ENCODE data around the gene PCID2.
"Not testable (repeated sequence)": the region's sequence is repeated elsewhere in the genome, so short reads cannot be mapped to it uniquely, and the experiment has no call there.

PCID2 gene

DNA sequence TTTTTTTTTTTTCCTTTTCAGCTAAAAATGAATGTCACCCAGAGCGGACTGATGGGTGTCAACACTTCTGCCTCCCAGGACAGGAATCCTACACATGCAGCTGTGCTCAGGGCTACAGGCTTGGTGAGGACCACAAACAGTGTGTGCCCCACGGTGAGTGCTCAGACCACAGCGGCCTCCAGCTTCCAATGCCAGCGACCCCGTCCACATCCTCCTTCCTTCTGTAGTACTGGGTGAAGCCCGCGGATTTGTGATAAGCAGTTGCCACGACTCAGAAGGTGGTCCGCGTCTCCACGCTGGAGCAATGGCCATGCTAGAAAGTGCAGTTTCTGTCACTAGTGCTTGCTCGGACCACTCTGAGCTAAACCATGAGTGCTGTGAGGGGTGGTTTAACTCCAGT lies 44.0 kb downstream of the PCID2 start:
- DNase-seq (ENCODE audit: low read depth), result no peak

- no peak for DNase-seq (ENCODE audit: low read depth)
These were observed 45.4 kb downstream of the PCID2 start for GRCh38 chr13:113162783-113163685.

DNA sequence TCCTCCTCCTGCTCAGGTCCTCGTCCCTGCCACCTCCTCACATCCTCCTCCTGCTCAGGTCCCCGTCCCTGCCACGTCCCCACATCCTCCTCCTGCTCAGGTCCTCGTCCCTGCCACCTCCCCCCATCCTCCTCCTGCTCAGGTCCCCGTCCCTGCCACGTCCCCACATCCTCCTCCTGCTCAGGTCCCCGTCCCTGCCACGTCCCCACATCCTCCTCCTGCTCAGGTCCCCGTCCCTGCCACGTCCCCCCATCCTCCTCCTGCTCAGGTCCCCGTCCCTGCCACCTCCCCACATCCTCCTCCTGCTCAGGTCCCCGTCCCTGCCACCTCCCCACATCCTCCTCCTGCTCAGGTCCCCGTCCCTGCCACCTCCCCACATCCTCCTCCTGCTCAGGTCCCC lies 46.5 kb downstream of the PCID2 start:
- DNase-seq (ENCODE audit: low read depth), result not testable (repeated sequence)

DNA sequence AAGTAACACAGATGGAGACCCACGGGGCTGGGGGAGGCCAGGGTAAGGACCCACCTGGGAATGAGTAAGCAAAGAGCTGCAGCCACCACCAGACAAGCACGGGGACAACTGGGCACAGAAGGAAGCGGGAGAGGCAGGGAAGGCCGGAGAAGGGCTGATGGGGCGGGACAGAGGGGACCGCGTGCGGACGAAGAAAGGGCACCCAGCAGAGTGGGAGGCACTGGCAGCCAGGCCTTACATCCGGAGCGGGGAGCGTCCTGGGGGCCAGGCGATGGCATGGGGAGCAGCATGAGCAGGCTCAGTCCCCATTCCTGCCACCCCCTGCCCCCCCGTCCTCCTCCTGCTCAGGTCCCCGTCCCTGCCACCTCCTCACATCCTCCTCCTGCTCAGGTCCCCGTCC lies 47.0 kb downstream of the PCID2 start:
- DNase-seq (ENCODE audit: low read depth), result no peak

DNA sequence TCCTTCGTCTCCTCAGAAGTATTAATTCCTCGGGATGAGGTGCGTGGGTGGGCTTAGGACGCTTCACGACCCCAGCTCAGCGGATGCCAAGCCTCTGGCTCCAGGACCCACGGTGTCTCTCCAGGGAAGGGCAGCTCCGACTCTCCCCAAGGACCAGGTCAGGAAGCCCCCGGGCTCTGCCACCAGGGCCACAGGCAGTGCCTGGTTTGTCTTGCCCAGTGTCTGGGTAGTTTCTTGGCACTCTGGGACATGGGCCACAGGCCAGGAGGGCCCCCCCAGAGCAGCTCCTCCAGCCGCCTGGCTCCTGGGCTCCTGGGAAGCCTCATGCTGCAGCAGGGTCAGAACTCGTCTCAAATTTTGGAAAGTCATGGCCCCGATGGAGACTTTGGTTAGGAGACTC lies 47.5 kb downstream of the PCID2 start:
- DNase-seq (ENCODE audit: low read depth), result no peak

DNA sequence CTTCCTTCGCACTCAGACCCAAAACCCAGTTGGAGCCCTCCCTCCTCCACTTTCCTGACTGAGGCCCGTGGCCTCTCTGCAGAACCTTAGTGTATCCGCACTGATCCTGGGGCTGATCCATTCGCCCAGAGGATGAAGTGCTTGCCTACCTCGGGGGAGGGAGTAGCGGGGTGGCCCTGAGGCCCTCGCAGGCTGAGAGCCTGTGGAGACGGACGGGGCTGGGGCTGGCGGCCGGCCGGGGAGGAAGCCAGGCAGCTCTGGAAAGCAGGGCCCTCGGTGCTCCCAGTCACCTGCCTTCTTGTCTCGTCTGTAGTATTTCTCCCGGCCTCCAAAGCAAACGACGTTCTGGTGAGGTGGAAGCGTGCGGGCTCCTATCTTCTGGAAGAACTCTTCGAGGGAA lies 48.8 kb downstream of the PCID2 start:
- DNase-seq (ENCODE audit: low read depth), result no peak

GRCh38 chr13:113158946-113159345 lies 49.5 kb downstream of the PCID2 start:
- no peak for DNase-seq (ENCODE audit: low read depth)

DNA sequence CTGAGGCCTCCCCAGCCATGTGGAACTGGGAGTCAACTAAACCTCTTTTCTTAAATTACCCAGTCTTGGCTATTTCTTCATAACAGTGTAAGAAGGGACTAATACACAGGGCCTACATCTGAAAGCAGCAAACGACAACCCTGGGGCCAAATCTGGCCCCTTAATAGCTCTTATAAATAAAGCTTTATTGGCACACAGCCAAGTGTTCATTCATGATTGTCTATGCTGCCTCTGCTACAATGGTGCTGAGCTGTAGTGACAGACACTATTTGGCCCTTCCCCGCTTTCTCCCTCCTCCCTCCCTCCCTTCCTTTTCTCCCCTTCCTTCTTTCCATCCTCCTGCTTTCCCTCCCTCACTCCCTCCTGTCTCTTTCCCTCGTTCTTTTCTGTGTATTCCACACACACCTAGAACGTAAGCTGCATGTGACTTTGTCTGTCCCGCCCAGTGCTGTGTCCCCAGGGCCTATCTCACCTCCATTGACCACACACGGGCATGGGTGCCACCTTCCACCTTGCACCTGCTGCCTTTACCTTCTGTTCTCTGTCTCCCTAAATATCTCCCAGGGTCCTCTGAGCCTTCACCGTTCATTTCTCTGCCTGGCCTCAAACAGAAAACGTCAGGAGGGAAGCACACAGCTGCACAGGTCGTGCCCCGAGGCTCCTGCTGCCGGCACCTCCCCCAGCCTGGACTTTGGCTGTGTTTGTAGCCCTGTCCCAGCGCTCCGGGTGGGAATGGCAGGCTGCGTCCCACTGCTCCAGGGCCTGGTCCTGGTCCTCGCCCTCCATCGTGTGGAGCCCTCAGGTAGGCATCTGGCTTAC lies 50.3 kb downstream of the PCID2 start, which contains the start of gene PROZ:
Gene PROZ, plus strand, starts transcription at position 720 of the 819 bp plus-strand sequence. Its CDS starts 13 bp downstream, at position 733.
- DNase-seq (ENCODE audit: low read depth), result no peak

DNA sequence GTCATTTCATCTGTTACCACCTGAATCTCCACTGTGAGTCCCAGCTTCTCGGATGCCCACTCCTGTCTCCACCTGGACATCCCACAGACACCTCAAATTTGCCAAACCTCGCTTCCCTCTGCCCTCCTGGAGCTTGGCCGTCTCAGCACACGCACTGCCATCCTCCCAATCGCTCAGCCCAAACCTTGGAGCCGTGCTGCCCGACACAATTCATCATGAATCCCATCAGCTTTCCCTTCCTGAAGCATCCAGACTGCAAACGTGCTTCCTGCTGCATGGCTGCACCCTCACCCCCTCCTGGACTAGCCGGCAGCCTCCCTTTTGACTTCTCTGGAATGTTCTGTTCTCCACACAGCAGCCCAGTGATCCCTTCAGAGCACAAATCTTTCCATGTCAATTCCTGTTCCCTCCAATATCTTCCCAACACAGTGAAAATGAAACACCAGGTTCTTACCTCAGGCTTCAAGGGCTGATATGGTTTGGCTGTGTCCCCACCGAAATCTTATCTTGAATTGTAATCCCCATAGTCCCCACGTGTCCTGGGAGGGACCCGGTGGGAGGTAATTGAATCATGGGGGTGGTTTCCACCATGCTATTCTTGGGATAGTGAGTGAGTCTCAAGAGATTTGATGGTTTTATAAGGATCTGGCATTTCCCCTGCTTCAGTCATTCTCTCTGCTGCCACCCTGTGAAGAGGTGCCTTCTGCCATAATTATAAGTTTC lies 51.1 kb downstream of the PCID2 start:
- DNase-seq (ENCODE audit: low read depth), result no peak

DNA sequence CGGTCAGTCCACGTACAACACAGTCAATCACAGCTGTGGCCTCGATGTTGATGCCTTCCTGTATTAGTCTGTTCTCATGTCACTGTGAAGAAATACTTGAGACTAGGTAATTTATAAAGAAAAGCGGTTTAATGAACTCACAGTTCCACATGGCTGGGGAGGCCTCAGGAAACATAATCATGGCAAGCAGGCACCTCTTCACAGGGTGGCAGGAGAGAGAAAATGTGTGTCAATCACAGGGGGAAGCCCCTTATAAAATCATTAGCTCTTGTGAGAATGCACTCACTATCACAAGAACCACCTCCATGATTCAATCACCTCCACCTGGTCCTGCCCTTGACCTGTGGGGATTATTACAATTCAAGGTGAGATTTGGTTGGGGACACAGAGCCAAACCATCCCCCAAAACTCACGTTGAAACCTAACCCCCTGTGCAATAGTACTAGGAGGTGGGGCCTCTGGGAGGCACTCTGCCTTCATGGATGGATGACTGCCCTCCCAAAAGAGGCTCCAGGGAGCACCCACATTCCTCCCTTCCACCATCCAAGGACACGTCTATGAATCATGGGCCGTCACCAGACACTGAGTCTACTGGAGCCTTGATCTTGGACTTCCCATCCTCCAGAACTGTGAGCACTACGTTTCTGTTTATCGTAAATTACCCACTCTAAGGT lies 52.4 kb downstream of the PCID2 start:
- no peak for DNase-seq (ENCODE audit: low read depth)

- DNase-seq (ENCODE audit: low read depth), result no peak
These were observed 53.3 kb downstream of the PCID2 start for GRCh38 chr13:113155201-113155600.

DNA sequence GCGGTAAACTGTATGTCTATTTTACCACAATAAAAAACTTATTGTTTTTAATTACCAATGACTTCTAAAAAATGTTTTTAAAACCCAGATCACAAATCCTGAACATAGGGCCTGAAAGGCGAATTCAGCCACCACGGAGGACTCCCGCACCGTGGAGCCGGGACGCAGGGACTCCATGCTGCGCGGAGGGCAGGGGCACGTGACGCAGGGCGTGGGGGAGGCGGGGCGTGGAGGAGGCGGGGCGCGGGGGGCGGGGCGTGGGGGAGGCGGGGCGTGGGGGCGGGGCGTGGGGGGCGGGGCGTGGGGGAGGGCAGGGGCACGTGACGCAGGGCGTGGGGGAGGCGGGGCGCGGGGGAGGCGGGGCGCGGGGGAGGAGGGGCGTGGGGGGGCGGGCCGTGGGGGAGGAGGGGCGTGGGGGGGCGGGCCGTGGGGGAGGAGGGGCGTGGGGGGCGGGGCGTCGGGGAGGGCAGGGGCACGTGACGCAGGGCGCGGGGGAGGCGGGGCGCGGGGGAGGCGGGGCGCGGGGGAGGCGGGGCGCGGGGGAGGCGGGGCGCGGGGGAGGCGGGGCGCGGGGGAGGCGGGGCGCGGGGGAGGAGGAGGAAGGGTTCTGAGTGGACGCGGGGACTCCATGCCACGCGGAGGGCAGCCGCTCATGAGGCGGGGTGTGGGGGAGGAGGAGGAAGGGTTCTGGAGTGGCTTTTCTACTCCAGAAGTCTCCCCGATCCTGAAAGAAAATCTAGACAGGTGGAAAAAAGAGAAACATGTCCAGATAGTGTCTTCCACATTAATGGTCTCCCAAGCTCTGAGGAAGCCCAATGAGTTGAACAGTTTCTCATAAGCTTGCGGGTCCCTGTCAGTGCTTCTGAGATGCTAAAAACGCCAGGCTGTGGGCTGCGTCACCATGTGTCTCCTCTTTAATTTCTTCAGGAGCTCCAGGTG lies 54.4 kb downstream of the PCID2 start:
- DNase-seq (ENCODE audit: low read depth), result peak; percentile 74

DNA sequence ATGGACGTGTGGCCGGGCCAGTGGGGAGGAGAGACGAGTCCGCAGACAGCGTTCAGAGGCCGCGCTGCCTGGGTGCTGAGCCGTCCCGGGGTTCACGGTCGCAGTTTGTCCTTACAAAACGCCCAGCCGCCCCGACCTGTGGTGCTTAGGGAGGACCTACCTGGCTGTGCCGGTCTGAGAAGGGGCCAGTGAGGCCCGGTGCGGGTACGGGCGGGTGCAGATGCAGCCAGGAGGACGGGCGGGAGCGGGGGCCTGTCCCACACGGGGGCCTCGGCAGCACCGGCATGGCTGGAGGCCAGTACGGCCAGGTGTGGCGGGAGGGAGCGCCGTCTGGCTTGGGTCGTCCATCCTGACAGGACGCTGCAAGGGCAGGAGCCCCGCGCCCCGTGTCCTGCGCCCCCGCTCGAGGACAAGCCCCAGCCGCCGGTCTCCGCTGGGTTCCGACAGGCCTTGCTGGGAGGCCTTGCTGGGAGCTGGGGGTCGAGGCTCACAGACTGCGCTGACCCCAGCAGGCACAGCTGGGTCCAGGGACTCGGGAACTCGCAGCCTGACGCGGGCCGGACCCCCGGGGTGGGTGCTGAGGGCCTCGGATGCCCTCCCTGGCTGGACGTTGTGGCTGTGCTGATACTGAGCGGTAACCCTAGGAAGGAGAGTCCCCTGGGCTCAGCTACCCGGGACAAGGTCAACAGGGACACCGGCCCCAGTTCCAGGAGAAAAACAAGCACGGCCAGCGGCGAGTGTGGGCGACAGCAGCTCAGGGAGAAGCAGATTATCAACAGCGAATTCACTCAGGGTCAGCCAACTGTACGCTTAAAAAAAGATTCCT lies 55.3 kb downstream of the PCID2 start:
- no peak for DNase-seq (ENCODE audit: low read depth)

- no peak for DNase-seq (ENCODE audit: low read depth)
These were observed 55.8 kb downstream of the PCID2 start for GRCh38 chr13:113152691-113152983.

GRCh38 chr13:113151745-113152690 lies 56.5 kb downstream of the PCID2 start:
- no peak for DNase-seq (ENCODE audit: low read depth)

DNA sequence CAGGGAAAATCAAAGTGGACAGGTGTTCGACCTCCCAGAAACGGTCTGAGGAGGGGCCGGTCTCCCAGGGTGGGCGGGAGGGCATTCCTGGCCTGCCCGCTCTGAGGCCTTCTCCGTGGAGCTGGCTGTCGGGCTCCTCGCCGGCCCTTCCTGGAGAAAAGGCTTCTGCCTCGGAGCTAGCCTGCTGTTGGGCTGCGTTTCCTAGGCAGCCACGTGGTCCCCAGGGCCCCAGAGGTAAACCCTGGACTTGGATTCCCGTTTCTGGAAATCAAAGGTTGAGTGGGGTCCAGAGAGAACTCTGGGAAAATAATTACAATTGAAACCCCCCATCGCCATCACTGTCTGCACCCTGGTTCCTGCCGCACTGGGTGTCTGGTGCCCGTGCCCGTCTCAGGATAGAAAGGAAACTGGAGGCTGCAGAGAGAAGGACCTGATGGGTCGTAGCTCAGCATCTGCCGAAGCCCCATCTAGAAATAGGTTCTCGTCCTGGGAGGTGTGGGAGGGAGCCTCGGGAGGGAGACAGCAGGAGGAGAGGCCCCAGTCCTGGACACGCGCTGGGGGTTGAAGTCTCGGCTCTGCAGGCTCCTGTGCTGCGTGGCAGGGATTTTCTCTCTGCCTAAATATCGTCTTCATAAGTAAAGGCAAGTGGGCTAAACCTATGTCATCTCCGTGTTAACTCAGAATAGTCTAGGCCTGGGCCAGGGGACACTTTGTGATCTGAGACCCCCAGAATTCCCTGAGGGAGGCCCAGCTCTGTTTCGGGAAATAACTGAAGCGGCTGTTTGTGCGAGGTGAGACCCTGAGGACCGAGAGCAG lies 57.7 kb downstream of the PCID2 start:
- no peak for DNase-seq (ENCODE audit: low read depth)

DNA sequence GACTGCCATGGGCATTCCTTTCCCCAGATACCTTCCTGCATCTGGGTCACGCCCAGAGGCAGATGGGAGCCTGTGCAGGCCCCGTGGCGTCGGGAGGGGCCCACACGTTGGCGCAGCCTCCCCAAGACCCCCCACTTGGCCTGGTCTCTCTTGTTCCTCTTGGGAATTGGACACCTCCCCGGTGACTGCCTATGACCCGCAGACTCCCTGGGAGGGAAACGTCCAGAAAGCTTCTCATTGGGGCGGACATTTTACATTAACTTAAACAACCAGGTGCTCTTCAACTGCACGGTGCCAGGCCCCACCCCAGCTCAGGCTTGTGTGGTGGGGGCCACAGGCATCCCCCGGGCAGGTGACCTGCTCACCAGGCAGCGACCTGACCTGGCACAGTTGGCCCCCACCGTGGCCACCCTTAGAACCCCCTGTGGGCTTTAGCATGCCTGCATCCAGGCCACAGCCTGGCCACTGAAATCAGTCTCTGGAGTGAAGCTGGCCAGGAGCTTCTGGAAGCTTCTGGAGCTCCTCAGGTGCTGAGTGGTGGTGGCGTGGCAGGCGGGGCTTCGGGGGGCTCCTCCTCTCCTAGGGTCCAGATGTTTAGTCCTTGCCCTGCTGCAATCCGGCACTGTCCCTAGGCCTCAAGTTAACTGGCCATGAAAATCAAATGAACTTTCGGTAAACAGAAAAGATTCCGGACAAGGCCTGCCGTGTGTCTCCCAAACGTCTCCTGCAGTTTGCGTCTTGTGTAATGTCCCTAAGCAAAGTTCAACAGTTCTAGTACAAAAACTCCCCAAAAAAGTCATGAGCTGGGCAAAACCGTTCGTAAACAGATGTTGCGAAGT lies 58.5 kb downstream of the PCID2 start:
- DNase-seq (ENCODE audit: low read depth), result no peak

Measured in activated T-cell treated with anti-CD3 and anti-CD28 coated beads for 1 hour (primary cell).